Activated CD4-positive, CD25-positive, alpha-beta regulatory T cell treated with anti-CD3 and anti-CD28 coated beads, Interleukin-2, amount 50 U/mL, for 24 hours (primary cell): ENCODE results near the gene LDLRAD3.
A peak's percentile ranks its signal among the peaks of the same experiment; 100 is the strongest.

Experiments
- ATAC-seq, 2 donors: fragments of 150-1000 bp; cut with Tn5 transposase; one replicate each; pipeline ENCODE4 v1.10.0; 2021; ENCODE audit warnings: mild to moderate bottlenecking in 1 of 2, moderate library complexity in 1 of 2

The LDLRAD3 gene

GRCh38 chr11:36253238-36253637 is 309.4 kb downstream of the LDLRAD3 start:
- no peak for ATAC-seq

- no peak for ATAC-seq
Measured at GRCh38 chr11:36254713-36255112, 310.9 kb downstream of the LDLRAD3 start.

GRCh38 chr11:36257351-36257750 is 313.5 kb downstream of the LDLRAD3 start:
- no peak for ATAC-seq

GRCh38 chr11:36258730-36259360 is 315.0 kb downstream of the LDLRAD3 start:
- ATAC-seq: no peak

- no peak for ATAC-seq
Measured at GRCh38 chr11:36261094-36261493, 317.2 kb downstream of the LDLRAD3 start.

- ATAC-seq: no peak
Measured at GRCh38 chr11:36264011-36264972, 320.4 kb downstream of the LDLRAD3 start.

GRCh38 chr11:36264973-36265344 is 321.1 kb downstream of the LDLRAD3 start:
- no peak for ATAC-seq

GRCh38 chr11:36265793-36266628 is 322.1 kb downstream of the LDLRAD3 start:
- ATAC-seq: peak; percentile 41 to 43

GRCh38 chr11:36266767-36267166 is 322.9 kb downstream of the LDLRAD3 start:
- ATAC-seq: no peak

- no peak for ATAC-seq
Measured at GRCh38 chr11:36268337-36268985, 324.6 kb downstream of the LDLRAD3 start.

- ATAC-seq: no peak
Measured at GRCh38 chr11:36270701-36271100, 326.8 kb downstream of the LDLRAD3 start.

- ATAC-seq: no peak
Measured at GRCh38 chr11:36271794-36272407, 328.0 kb downstream of the LDLRAD3 start.

- no peak for ATAC-seq
Measured at GRCh38 chr11:36273110-36273509, 329.2 kb downstream of the LDLRAD3 start.

GRCh38 chr11:36274414-36274813 is 330.6 kb downstream of the LDLRAD3 start:
- ATAC-seq: no peak

GRCh38 chr11:36278531-36279282 is 334.8 kb downstream of the LDLRAD3 start:
- ATAC-seq: no peak

- ATAC-seq: no peak
Measured at GRCh38 chr11:36280531-36280930, 336.7 kb downstream of the LDLRAD3 start.
